HG03469 (cell line): ENCODE measurements around the gene POLDIP2.

Experiments
- ATAC-seq: cut with Tn5 transposase; IDR thresholded peaks from one replicate; pipeline ENCODE4 v1.9.1; 2021; ENCODE audit warnings: mild to moderate bottlenecking, moderate library complexity, moderate number of reproducible peaks; ENCODE audit not compliant: unreplicated experiment

The POLDIP2 gene

GRCh38 chr17:28357061-28357900 lies at the start of gene POLDIP2:
Gene POLDIP2 (minus strand): TSS chr17:28357527. CDS start chr17:28357448, 79 bp downstream.
- peak; percentile 74 for ATAC-seq

- no peak for ATAC-seq
These were observed 49.1 kb upstream of the POLDIP2 start for GRCh38 chr17:28406473-28406814.

GRCh38 chr17:28405632-28406472 lies 48.5 kb upstream of the POLDIP2 start, which contains the start of gene SLC46A1:
Gene SLC46A1 (minus strand): TSS chr17:28406212. CDS start chr17:28406114, 98 bp downstream.
- ATAC-seq = no peak

- no peak for ATAC-seq
These were observed 47.7 kb upstream of the POLDIP2 start for GRCh38 chr17:28404812-28405570.

- ATAC-seq = no peak
These were observed 47.1 kb upstream of the POLDIP2 start for GRCh38 chr17:28404461-28404811.

- no peak for ATAC-seq
These were observed 46.7 kb upstream of the POLDIP2 start for GRCh38 chr17:28404007-28404406.

- ATAC-seq = no peak
These were observed 45.5 kb upstream of the POLDIP2 start for GRCh38 chr17:28402844-28403243.

GRCh38 chr17:28402224-28402630 lies 44.9 kb upstream of the POLDIP2 start:
- no peak for ATAC-seq

- no peak for ATAC-seq
These were observed 42.5 kb upstream of the POLDIP2 start for GRCh38 chr17:28399808-28400207.

GRCh38 chr17:28398280-28398981 lies 41.1 kb upstream of the POLDIP2 start:
- ATAC-seq = no peak

GRCh38 chr17:28397687-28398279 lies 40.5 kb upstream of the POLDIP2 start:
- no peak for ATAC-seq

GRCh38 chr17:28397275-28397674 lies 39.9 kb upstream of the POLDIP2 start:
- ATAC-seq = no peak

- ATAC-seq = no peak
These were observed 39.4 kb upstream of the POLDIP2 start for GRCh38 chr17:28396635-28397239.

GRCh38 chr17:28395968-28396367 lies 38.6 kb upstream of the POLDIP2 start:
- no peak for ATAC-seq

GRCh38 chr17:28395426-28395825 lies 38.1 kb upstream of the POLDIP2 start:
- no peak for ATAC-seq

GRCh38 chr17:28394337-28395116 lies 37.2 kb upstream of the POLDIP2 start:
- ATAC-seq = no peak

GRCh38 chr17:28392491-28392890 lies 35.2 kb upstream of the POLDIP2 start:
- ATAC-seq = no peak

- no peak for ATAC-seq
These were observed 34.1 kb upstream of the POLDIP2 start for GRCh38 chr17:28391401-28391800.

GRCh38 chr17:28390984-28391383 lies 33.7 kb upstream of the POLDIP2 start:
- ATAC-seq = no peak
